GM18861 (cell line): ENCODE measurements around the gene SERTAD3.
"Not testable (repeated sequence)": the region's sequence is repeated elsewhere in the genome, so short reads cannot be mapped to it uniquely, and the experiment has no call there.

Experiments used
- ATAC-seq: cut with Tn5 transposase; IDR thresholded peaks from one replicate; pipeline ENCODE4 v1.9.1; 2021; ENCODE audit not compliant: unreplicated experiment

Gene SERTAD3

GRCh38 chr19:40444000-40444824, at the start of gene SERTAD3:
Gene SERTAD3 (minus strand): TSS chr19:40444335. CDS start chr19:40442080, 2,255 bp downstream.
- ATAC-seq: peak; percentile 56

- no peak for ATAC-seq
Measured at GRCh38 chr19:40493778-40494177, 49.6 kb upstream of the SERTAD3 start.

- ATAC-seq: no peak
Measured at GRCh38 chr19:40492274-40492673, 48.1 kb upstream of the SERTAD3 start.

- ATAC-seq: no peak
Measured at GRCh38 chr19:40489882-40490230, 45.7 kb upstream of the SERTAD3 start.

- no peak for ATAC-seq
Measured at GRCh38 chr19:40486017-40486416, 41.9 kb upstream of the SERTAD3 start.

GRCh38 chr19:40475878-40476644, 31.9 kb upstream of the SERTAD3 start:
- not testable (repeated sequence) for ATAC-seq

- no peak for ATAC-seq
Measured at GRCh38 chr19:40474737-40475136, 30.6 kb upstream of the SERTAD3 start.

GRCh38 chr19:40472516-40472915, 28.4 kb upstream of the SERTAD3 start:
- no peak for ATAC-seq

GRCh38 chr19:40471111-40471510, 27.0 kb upstream of the SERTAD3 start:
- no peak for ATAC-seq

- ATAC-seq: no peak
Measured at GRCh38 chr19:40469011-40469410, 24.9 kb upstream of the SERTAD3 start.

GRCh38 chr19:40466985-40467734, 23.0 kb upstream of the SERTAD3 start, which contains the start of gene SPTBN4:
Gene SPTBN4 (plus strand): TSS chr19:40467001. CDS start chr19:40472622, 5,621 bp downstream.
- no peak for ATAC-seq

- ATAC-seq: peak; percentile 30
Measured at GRCh38 chr19:40466219-40466984, 22.3 kb upstream of the SERTAD3 start.

- ATAC-seq: peak; percentile 85
Measured at GRCh38 chr19:40465557-40466218, 21.6 kb upstream of the SERTAD3 start, which contains the start of gene BLVRB. Gene BLVRB (minus strand): TSS chr19:40465745. CDS start chr19:40465688, 57 bp downstream.

GRCh38 chr19:40465025-40465556, 21.0 kb upstream of the SERTAD3 start:
- ATAC-seq: no peak

GRCh38 chr19:40464059-40465024, 20.2 kb upstream of the SERTAD3 start:
- no peak for ATAC-seq

GRCh38 chr19:40463587-40464037, 19.5 kb upstream of the SERTAD3 start:
- not testable (repeated sequence) for ATAC-seq

GRCh38 chr19:40461669-40462221, 17.6 kb upstream of the SERTAD3 start:
- ATAC-seq: no peak

GRCh38 chr19:40460185-40460584, 16.1 kb upstream of the SERTAD3 start:
- no peak for ATAC-seq
